Keratinocyte (primary cell): ENCODE results near the gene BTNL3. TPM values are rescaled to one million over a fixed set of nuclear protein-coding genes. Genes with fewer than 3 reads are reported as not detected.

Experiments
- DNase-seq: peaks from one replicate; pipeline ENCODE4 v3.0.0-alpha.2; 2011; ENCODE audit warnings: low read depth, missing footprints, low spot score
- FAIRE-seq: peaks from 2 replicates; lab custom pipeline; 2011; peaks lifted over from hg19 to GRCh38; lab: Jason Lieb, UNC
- H2AFZ ChIP-seq: 2 replicates; pipeline ENCODE4 v1.6.0; 2012; ENCODE audit warnings: low read length, control low read depth, inconsistent platforms; ENCODE audit not compliant: control insufficient read depth
- H3K27ac ChIP-seq: 2 replicates; pipeline ENCODE4 v1.5.1; 2011; ENCODE audit warnings: low read length; ENCODE audit not compliant: control insufficient read depth, insufficient read depth
- H3K27me3 ChIP-seq: 3 replicates; pipeline ENCODE4 v1.6.0; 2011; ENCODE audit warnings: low read length; ENCODE audit not compliant: control insufficient read depth, insufficient read depth; ENCODE audit errors: extremely low read depth
- H3K36me3 ChIP-seq, 2 experiments: 2 replicates in 1 of 2; 3 replicates in 1 of 2; pipeline ENCODE4 v1.5.1; 2011; ENCODE audit warnings: low read length in 2 of 2, mild to moderate bottlenecking in 1 of 2; ENCODE audit not compliant: control insufficient read depth in 2 of 2, insufficient read depth in 2 of 2; ENCODE audit errors: extremely low read depth in 1 of 2
- H3K4me1 ChIP-seq: 3 replicates; pipeline ENCODE4 v1.5.1; 2011; ENCODE audit warnings: low read length; ENCODE audit not compliant: control insufficient read depth, insufficient read depth; ENCODE audit errors: extremely low read depth
- H3K4me2 ChIP-seq: 3 replicates; pipeline ENCODE4 v1.6.0; 2011; ENCODE audit warnings: low read depth, low read length; ENCODE audit not compliant: control insufficient read depth, insufficient read depth; ENCODE audit errors: extremely low read depth
- H3K4me3 ChIP-seq, 3 experiments: fragments of 200-600 bp in 1 of 3; sonication (generic) in 1 of 3; 2 replicates in 2 of 3; 3 replicates in 1 of 3; pipeline ENCODE4 v1.5.1; 2011 to 2016; ENCODE audit warnings: low read length in 3 of 3, mild to moderate bottlenecking in 3 of 3, control low read depth in 2 of 3, inconsistent platforms in 1 of 3, low read depth in 1 of 3, mixed read lengths in 1 of 3, mixed run types in 1 of 3, moderate library complexity in 1 of 3; ENCODE audit not compliant: control insufficient read depth in 2 of 3, insufficient read depth in 2 of 3; ENCODE audit errors: extremely low read depth in 1 of 3
- H3K79me2 ChIP-seq: 2 replicates; pipeline ENCODE4 v1.6.0; 2012; ENCODE audit warnings: low read length; ENCODE audit not compliant: control insufficient read depth, insufficient read depth
- H3K9ac ChIP-seq: 3 replicates; pipeline ENCODE4 v1.6.0; 2011; ENCODE audit warnings: low read length; ENCODE audit not compliant: control insufficient read depth, insufficient read depth; ENCODE audit errors: extremely low read depth
- H3K9me1 ChIP-seq: 3 replicates; pipeline ENCODE4 v1.6.0; 2011; ENCODE audit warnings: low read length; ENCODE audit not compliant: control insufficient read depth, insufficient read depth; ENCODE audit errors: extremely low read depth
- H3K9me3 ChIP-seq: 2 replicates; pipeline ENCODE4 v1.5.1; 2012; ENCODE audit warnings: low read depth, low read length; ENCODE audit not compliant: control insufficient read depth
- H4K20me1 ChIP-seq: 3 replicates; pipeline ENCODE4 v1.6.0; 2011; ENCODE audit warnings: low read length; ENCODE audit not compliant: control insufficient read depth, insufficient read depth; ENCODE audit errors: extremely low read depth
- CTCF ChIP-seq, 3 experiments: IDR thresholded peaks in 1 of 3; conservative IDR thresholded peaks in 1 of 3; optimal IDR thresholded peaks in 1 of 3; 2 replicates in 2 of 3; 3 replicates in 1 of 3; pipeline versions ENCODE3 to v1.5.1; 2011; ENCODE audit warnings: low read length in 3 of 3, mild to moderate bottlenecking in 3 of 3, moderate library complexity in 2 of 3, control low read depth in 1 of 3, inconsistent platforms in 1 of 3; ENCODE audit not compliant: insufficient read depth in 2 of 3; ENCODE audit errors: extremely low read depth in 1 of 3
- EZH2 ChIP-seq: IDR thresholded peaks from one replicate; pipeline ENCODE4 v1.6.1; 2012; ENCODE audit warnings: inconsistent platforms, mild to moderate bottlenecking, low read length, moderate library complexity
- dilution Hi-C: fragments of 300-500 bp; cut with MboI; formaldehyde crosslinking; loops from one replicate; pipeline ENCODE4 v1.7.0; 2020; ENCODE audit warnings: low sequenced_read_pairs; ENCODE audit not compliant: extremely low pct_ligation_motif_present
- polyA plus RNA-seq, 5 experiments: library from polyadenylated mRNA; depleted of rRNA in 3 of 5; stranded (reverse) in 3 of 5; stranded (forward) in 1 of 5; unstranded in 1 of 5; fragments of >200 nt; gene quantifications; 1 replicate in 1 of 5; 2 replicates in 3 of 5; 3 replicates in 1 of 5; pipeline versions ENCODE4 v1.2.1 to v1.2.3, GENCODE V29; 2011 to 2012; ENCODE audit warnings: missing spikeins in 2 of 5, low read depth in 1 of 5, low replicate concordance in 1 of 5

BTNL3 gene
- polyA plus RNA-seq, 1 donor (not counting 4 experiments of a cell fraction or from before 2014, with no cell fraction given) = not detected

- Histone ChIP-seq H3K79me2 (no peaks in the 10 kb centered on the region), H3K9ac (no peak within 1 kb of the TSS), H3K4me3 (no peak within 1 kb of the TSS), H3K4me2 (no peak within 1 kb of the TSS), H4K20me1 (no peaks in the 10 kb centered on the region), H2AFZ (no peak within 1 kb of the TSS), H3K9me1 (no peaks in the 10 kb centered on the region), H3K9me3 (no peaks in the 10 kb centered on the region), H3K4me1 (no peaks in the 10 kb centered on the region), H3K27me3 (peaks cover 11% of the 10 kb centered on the region), H3K27ac (no peak within 1 kb of the TSS), H3K36me3 (no peaks in the 10 kb centered on the region)
- TF ChIP-seq EZH2 = no peak
- no peak for TF ChIP-seq CTCF (optimal IDR thresholded peaks at IDR 0.05 in 1 of 3, IDR thresholded peaks at IDR 0.05 in 1 of 3, conservative IDR thresholded peaks at IDR 0.05 in 1 of 3; ENCODE audit: extremely low read depth in 1 of 3, insufficient read depth in 2 of 3, low read length in 3 of 3)
- FAIRE-seq = no peak
- dilution Hi-C loops = no loop called here
- DNase-seq = no peak
Measured at GRCh38 chr5:181039931-181040630, 51.4 kb downstream of the BTNL3 start, which contains the start of gene BTNL9. Gene BTNL9 (plus strand): TSS chr5:181040266. CDS start chr5:181045490, 5,224 bp downstream.

GRCh38 chr5:181040631-181040945 is 51.9 kb downstream of the BTNL3 start:
- DNase-seq (no peak), FAIRE-seq (no peak)
- Histone ChIP-seq H3K9ac (no peak overlapping the region), H3K9me3 (no peaks in the 10 kb centered on the region), H3K27ac (no peak overlapping the region), H4K20me1 (no peaks in the 10 kb centered on the region), H3K36me3 (no peaks in the 10 kb centered on the region), H2AFZ (no peak overlapping the region), H3K4me2 (no peak overlapping the region), H3K4me1 (no peaks in the 10 kb centered on the region), H3K4me3 (no peak overlapping the region), H3K79me2 (no peaks in the 10 kb centered on the region), H3K27me3 (peaks cover 11% of the 10 kb centered on the region), H3K9me1 (no peaks in the 10 kb centered on the region)
- dilution Hi-C loops = no loop called here
- no peak for TF ChIP-seq CTCF (optimal IDR thresholded peaks at IDR 0.05 in 1 of 3, IDR thresholded peaks at IDR 0.05 in 1 of 3, conservative IDR thresholded peaks at IDR 0.05 in 1 of 3; ENCODE audit: extremely low read depth in 1 of 3, insufficient read depth in 2 of 3, low read length in 3 of 3)
- TF ChIP-seq EZH2 = no peak
